ENCODE measurements around the gene SHC4. TPM values are rescaled to one million over a fixed set of nuclear protein-coding genes. Genes with fewer than 3 reads are reported as not detected.

SHC4 gene
- total and polyA plus RNA-seq, 9 of the 15 experiments (the other 6 are each of a cell fraction or from before 2014, with no cell fraction given): 0.43 to 1.2 (median 0.67) TPM

DNA sequence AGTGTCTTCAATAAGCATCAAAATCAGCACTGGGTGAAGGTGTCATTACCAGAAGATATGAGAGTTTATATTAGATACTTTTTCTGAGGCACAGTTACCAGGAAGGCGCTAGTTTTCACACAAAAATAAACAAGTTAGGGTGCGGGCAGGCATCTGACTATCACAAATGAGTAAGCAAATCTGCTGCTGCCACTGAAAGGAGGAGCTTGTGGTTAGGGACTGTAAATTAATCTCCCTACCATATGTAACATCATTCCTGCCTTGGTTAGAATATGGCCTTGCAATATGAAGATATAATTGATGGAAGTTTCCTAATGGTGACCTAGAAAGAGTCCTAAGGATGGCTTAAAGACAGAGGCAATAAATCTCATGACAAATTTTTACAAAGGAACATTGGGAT lies 105.3 kb downstream of the SHC4 start (continued):
- TF ChIP-seq, protein P1, sequence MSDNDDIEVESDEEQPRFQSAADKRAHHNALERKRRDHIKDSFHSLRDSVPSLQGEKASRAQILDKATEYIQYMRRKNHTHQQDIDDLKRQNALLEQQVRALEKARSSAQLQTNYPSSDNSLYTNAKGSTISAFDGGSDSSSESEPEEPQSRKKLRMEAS (CRISPR knock-in tag; IDR thresholded peaks at IDR 0.05): no peak
- TF ChIP-seq ATF7 (IDR thresholded peaks at IDR 0.05) (no peak), GATA2 (CRISPR knock-in tag; IDR thresholded peaks at IDR 0.05) (no peak), IRF2 (CRISPR knock-in tag; IDR thresholded peaks at IDR 0.05) (no peak), ATF1 (CRISPR knock-in tag; IDR thresholded peaks at IDR 0.05) (no peak), ATF1 (tag; IDR thresholded peaks at IDR 0.05) (no peak), HCFC1 (IDR thresholded peaks at IDR 0.05; ENCODE audit: low read depth, low read length) (no peak), MCM7 (IDR thresholded peaks at IDR 0.05) (no peak), ZNF584 (CRISPR knock-in tag; IDR thresholded peaks at IDR 0.05; ENCODE audit: low read depth) (no peak), FOXK1 (CRISPR knock-in tag; IDR thresholded peaks at IDR 0.05; ENCODE audit: borderline replicate concordance) (no peak), KLF10 (CRISPR knock-in tag; IDR thresholded peaks at IDR 0.05) (no peak), ZNF124 (CRISPR knock-in tag; IDR thresholded peaks at IDR 0.05) (no peak), CHD4 (IDR thresholded peaks at IDR 0.05; ENCODE audit: insufficient read depth, insufficient replicate concordance, low read depth, low read length, poor library complexity, severe bottlenecking) (no peak), ZNF436 (CRISPR knock-in tag; IDR thresholded peaks at IDR 0.05) (no peak), ZNF175 (CRISPR knock-in tag; IDR thresholded peaks at IDR 0.05; ENCODE audit: low read depth) (no peak), SMAD4 (CRISPR knock-in tag; conservative IDR thresholded peaks at IDR 0.05) (no peak)
- TF ChIP-seq, protein P2, sequence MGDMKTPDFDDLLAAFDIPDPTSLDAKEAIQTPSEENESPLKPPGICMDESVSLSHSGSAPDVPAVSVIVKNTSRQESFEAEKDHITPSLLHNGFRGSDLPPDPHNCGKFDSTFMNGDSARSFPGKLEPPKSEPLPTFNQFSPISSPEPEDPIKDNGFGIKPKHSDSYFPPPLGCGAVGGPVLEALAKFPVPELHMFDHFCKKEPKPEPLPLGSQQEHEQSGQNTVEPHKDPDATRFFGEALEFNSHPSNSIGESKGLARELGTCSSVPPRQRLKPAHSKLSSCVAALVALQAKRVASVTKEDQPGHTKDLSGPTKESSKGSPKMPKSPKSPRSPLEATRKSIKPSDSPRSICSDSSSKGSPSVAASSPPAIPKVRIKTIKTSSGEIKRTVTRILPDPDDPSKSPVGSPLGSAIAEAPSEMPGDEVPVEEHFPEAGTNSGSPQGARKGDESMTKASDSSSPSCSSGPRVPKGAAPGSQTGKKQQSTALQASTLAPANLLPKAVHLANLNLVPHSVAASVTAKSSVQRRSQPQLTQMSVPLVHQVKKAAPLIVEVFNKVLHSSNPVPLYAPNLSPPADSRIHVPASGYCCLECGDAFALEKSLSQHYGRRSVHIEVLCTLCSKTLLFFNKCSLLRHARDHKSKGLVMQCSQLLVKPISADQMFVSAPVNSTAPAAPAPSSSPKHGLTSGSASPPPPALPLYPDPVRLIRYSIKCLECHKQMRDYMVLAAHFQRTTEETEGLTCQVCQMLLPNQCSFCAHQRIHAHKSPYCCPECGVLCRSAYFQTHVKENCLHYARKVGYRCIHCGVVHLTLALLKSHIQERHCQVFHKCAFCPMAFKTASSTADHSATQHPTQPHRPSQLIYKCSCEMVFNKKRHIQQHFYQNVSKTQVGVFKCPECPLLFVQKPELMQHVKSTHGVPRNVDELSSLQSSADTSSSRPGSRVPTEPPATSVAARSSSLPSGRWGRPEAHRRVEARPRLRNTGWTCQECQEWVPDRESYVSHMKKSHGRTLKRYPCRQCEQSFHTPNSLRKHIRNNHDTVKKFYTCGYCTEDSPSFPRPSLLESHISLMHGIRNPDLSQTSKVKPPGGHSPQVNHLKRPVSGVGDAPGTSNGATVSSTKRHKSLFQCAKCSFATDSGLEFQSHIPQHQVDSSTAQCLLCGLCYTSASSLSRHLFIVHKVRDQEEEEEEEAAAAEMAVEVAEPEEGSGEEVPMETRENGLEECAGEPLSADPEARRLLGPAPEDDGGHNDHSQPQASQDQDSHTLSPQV (IDR thresholded peaks at IDR 0.05): no peak
- TF ChIP-seq, protein P3, sequence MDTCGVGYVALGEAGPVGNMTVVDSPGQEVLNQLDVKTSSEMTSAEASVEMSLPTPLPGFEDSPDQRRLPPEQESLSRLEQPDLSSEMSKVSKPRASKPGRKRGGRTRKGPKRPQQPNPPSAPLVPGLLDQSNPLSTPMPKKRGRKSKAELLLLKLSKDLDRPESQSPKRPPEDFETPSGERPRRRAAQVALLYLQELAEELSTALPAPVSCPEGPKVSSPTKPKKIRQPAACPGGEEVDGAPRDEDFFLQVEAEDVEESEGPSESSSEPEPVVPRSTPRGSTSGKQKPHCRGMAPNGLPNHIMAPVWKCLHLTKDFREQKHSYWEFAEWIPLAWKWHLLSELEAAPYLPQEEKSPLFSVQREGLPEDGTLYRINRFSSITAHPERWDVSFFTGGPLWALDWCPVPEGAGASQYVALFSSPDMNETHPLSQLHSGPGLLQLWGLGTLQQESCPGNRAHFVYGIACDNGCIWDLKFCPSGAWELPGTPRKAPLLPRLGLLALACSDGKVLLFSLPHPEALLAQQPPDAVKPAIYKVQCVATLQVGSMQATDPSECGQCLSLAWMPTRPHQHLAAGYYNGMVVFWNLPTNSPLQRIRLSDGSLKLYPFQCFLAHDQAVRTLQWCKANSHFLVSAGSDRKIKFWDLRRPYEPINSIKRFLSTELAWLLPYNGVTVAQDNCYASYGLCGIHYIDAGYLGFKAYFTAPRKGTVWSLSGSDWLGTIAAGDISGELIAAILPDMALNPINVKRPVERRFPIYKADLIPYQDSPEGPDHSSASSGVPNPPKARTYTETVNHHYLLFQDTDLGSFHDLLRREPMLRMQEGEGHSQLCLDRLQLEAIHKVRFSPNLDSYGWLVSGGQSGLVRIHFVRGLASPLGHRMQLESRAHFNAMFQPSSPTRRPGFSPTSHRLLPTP (IDR thresholded peaks at IDR 0.05; ENCODE audit: borderline replicate concordance, extremely low read depth, insufficient read length): no peak
- TF ChIP-seq, protein P4, sequence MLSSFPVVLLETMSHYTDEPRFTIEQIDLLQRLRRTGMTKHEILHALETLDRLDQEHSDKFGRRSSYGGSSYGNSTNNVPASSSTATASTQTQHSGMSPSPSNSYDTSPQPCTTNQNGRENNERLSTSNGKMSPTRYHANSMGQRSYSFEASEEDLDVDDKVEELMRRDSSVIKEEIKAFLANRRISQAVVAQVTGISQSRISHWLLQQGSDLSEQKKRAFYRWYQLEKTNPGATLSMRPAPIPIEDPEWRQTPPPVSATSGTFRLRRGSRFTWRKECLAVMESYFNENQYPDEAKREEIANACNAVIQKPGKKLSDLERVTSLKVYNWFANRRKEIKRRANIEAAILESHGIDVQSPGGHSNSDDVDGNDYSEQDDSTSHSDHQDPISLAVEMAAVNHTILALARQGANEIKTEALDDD (IDR thresholded peaks at IDR 0.05): peak; percentile 91
- TF ChIP-seq, protein P5, sequence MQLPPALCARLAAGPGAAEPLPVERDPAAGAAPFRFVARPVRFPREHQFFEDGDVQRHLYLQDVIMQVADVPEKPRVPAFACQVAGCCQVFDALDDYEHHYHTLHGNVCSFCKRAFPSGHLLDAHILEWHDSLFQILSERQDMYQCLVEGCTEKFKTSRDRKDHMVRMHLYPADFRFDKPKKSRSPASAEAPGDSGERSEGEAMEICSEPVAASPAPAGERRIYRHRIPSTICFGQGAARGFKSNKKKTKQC (CRISPR knock-in tag; IDR thresholded peaks at IDR 0.05): no peak

All from K562 (cell line).